Ishikawa (cell line): ENCODE data around the gene GSN.

Source experiments
- CEBPB ChIP-seq: IDR thresholded peaks from 2 replicates; pipeline ENCODE4 v1.6.1; 2012
- CREB1 ChIP-seq: IDR thresholded peaks from 2 replicates; pipeline ENCODE4 v1.6.1; 2012; ENCODE audit warnings: low read depth
- EP300 ChIP-seq: IDR thresholded peaks from 2 replicates; pipeline ENCODE4 v1.6.1; 2012; ENCODE audit warnings: borderline replicate concordance
- FOXM1 ChIP-seq: IDR thresholded peaks from 2 replicates; pipeline ENCODE4 v1.6.1; 2012; ENCODE audit warnings: low read depth, borderline replicate concordance
- NFIC ChIP-seq: IDR thresholded peaks from 2 replicates; pipeline ENCODE4 v1.6.1; 2012
- RAD21 ChIP-seq: IDR thresholded peaks from 2 replicates; pipeline ENCODE4 v1.6.1; 2012; ENCODE audit warnings: low read depth
- TCF12 ChIP-seq: IDR thresholded peaks from 2 replicates; pipeline ENCODE4 v1.6.1; 2012; ENCODE audit warnings: low read depth
- ZBTB7A ChIP-seq: IDR thresholded peaks from 2 replicates; pipeline ENCODE4 v1.6.1; 2012; ENCODE audit warnings: low read depth
- TF ChIP-seq, protein P1 (sequence below): IDR thresholded peaks from 2 replicates; pipeline ENCODE4 v1.6.1; 2012
- TF ChIP-seq, protein P2 (sequence below): IDR thresholded peaks from 2 replicates; pipeline ENCODE4 v1.6.1; 2012; ENCODE audit warnings: low read depth, mild to moderate bottlenecking
- TF ChIP-seq, protein P3 (sequence below): IDR thresholded peaks from 2 replicates; pipeline ENCODE4 v1.6.1; 2012

DNA sequence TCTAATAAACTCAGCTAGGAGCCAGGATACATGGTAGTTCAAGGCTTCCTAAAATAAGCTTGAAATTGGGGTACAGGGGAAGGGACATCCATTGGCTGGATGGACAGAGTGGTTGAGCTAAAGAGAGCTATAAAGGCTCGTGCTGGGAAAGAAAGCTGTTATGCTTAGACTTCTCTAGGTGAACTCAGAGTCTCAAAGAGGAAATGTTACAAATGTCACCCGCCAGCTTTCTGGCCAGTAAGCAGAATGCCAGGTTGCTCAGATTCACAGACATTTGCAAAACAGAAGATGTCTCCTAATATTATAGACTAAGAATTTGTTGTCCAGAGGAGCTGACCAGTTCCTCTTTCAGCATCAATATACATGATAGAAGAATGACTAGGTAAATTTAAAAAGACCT lies 71.5 kb downstream of the GSN start:
- no peak for TF ChIP-seq CEBPB
- TF ChIP-seq FOXM1, result no peak
- TF ChIP-seq, protein P1, sequence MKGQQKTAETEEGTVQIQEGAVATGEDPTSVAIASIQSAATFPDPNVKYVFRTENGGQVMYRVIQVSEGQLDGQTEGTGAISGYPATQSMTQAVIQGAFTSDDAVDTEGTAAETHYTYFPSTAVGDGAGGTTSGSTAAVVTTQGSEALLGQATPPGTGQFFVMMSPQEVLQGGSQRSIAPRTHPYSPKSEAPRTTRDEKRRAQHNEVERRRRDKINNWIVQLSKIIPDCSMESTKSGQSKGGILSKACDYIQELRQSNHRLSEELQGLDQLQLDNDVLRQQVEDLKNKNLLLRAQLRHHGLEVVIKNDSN, result no peak
- TF ChIP-seq, protein P2, sequence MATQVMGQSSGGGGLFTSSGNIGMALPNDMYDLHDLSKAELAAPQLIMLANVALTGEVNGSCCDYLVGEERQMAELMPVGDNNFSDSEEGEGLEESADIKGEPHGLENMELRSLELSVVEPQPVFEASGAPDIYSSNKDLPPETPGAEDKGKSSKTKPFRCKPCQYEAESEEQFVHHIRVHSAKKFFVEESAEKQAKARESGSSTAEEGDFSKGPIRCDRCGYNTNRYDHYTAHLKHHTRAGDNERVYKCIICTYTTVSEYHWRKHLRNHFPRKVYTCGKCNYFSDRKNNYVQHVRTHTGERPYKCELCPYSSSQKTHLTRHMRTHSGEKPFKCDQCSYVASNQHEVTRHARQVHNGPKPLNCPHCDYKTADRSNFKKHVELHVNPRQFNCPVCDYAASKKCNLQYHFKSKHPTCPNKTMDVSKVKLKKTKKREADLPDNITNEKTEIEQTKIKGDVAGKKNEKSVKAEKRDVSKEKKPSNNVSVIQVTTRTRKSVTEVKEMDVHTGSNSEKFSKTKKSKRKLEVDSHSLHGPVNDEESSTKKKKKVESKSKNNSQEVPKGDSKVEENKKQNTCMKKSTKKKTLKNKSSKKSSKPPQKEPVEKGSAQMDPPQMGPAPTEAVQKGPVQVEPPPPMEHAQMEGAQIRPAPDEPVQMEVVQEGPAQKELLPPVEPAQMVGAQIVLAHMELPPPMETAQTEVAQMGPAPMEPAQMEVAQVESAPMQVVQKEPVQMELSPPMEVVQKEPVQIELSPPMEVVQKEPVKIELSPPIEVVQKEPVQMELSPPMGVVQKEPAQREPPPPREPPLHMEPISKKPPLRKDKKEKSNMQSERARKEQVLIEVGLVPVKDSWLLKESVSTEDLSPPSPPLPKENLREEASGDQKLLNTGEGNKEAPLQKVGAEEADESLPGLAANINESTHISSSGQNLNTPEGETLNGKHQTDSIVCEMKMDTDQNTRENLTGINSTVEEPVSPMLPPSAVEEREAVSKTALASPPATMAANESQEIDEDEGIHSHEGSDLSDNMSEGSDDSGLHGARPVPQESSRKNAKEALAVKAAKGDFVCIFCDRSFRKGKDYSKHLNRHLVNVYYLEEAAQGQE, result no peak
- TF ChIP-seq RAD21, result no peak
- no peak for TF ChIP-seq CREB1
- TF ChIP-seq, protein P3, sequence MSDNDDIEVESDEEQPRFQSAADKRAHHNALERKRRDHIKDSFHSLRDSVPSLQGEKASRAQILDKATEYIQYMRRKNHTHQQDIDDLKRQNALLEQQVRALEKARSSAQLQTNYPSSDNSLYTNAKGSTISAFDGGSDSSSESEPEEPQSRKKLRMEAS, result no peak
- TF ChIP-seq EP300, result no peak
- no peak for TF ChIP-seq NFIC
- TF ChIP-seq TCF12, result no peak
- no peak for TF ChIP-seq ZBTB7A
